Endodermal cell (in vitro differentiated cells): ENCODE data around the gene NPY. TPM values are rescaled to one million over a fixed set of nuclear protein-coding genes. Genes with fewer than 3 reads are reported as not detected.

Experiments
- DNase-seq: peaks from one replicate; pipeline ENCODE4 v3.0.0-alpha.2; 2017
- H3K27ac ChIP-seq: 2 replicates; pipeline ENCODE4 v1.5.1; 2013; ENCODE audit warnings: mild to moderate bottlenecking, low read depth, low read length, moderate library complexity
- H3K27me3 ChIP-seq: 2 replicates; pipeline ENCODE4 v1.6.1; 2013; ENCODE audit warnings: mild to moderate bottlenecking, low read length, moderate library complexity; ENCODE audit not compliant: insufficient read depth, control insufficient read depth, poor library complexity, severe bottlenecking
- H3K36me3 ChIP-seq: 2 replicates; pipeline ENCODE4 v1.7.0; 2013; ENCODE audit warnings: mild to moderate bottlenecking, low read length, moderate library complexity; ENCODE audit not compliant: control insufficient read depth, insufficient read depth
- H3K4me1 ChIP-seq: one replicate; pipeline ENCODE4 v1.7.0; 2013; ENCODE audit warnings: low read length; ENCODE audit not compliant: control insufficient read depth, insufficient read depth
- H3K4me3 ChIP-seq: 2 replicates; pipeline ENCODE4 v1.5.1; 2013; ENCODE audit warnings: mild to moderate bottlenecking, low read length, moderate library complexity
- H3K9ac ChIP-seq: 2 replicates; pipeline ENCODE4 v1.6.1; 2013; ENCODE audit warnings: mild to moderate bottlenecking, low read length, moderate library complexity; ENCODE audit not compliant: poor library complexity, severe bottlenecking; ENCODE audit errors: extremely low read depth
- H3K9me3 ChIP-seq: 2 replicates; pipeline ENCODE4 v1.6.1; 2013; ENCODE audit warnings: mild to moderate bottlenecking, low read length, moderate library complexity; ENCODE audit not compliant: control insufficient read depth
- H3K27ac Mint-ChIP-seq: 2 replicates; pipeline ENCODE4 v1.8.0; 2020; ENCODE audit warnings: mixed read lengths
- H3K27me3 Mint-ChIP-seq: 2 replicates; pipeline ENCODE4 v1.8.0; 2021; ENCODE audit warnings: mild to moderate bottlenecking, mixed read lengths; ENCODE audit not compliant: insufficient read depth
- H3K36me3 Mint-ChIP-seq: 2 replicates; pipeline ENCODE4 v1.8.0; 2020; ENCODE audit warnings: low read depth, mixed read lengths
- H3K4me1 Mint-ChIP-seq: 2 replicates; pipeline ENCODE4 v1.8.0; 2020; ENCODE audit warnings: mixed read lengths
- H3K4me3 Mint-ChIP-seq: 2 replicates; pipeline ENCODE4 v1.8.0; 2020; ENCODE audit warnings: mild to moderate bottlenecking, moderate library complexity, mixed read lengths
- H3K9me3 Mint-ChIP-seq: 2 replicates; pipeline ENCODE4 v1.8.0; 2020; ENCODE audit warnings: mild to moderate bottlenecking, mixed read lengths
- WGBS, 2 experiments: methylation state at CpG; one replicate each; pipeline versions ENCODE4 v1.1.5 to v1.1.7; 2013; ENCODE audit warnings: missing lambda C conversion rate in 2 of 2, mixed read lengths in 1 of 2; ENCODE audit not compliant: insufficient coverage in 1 of 2, insufficient read length in 1 of 2; 5-methylcytosine and 5-hydroxymethylcytosine counted together
- total RNA-seq, 2 donors: library from RNA; stranded (reverse); fragmentation: NEBNext Ultra II Directional in 1 of 2; extraction: Animal tissue kit (Norgen Biotek cat#: 25700) in 1 of 2; gene quantifications; 2 replicates in 1 of 2; 3 replicates in 1 of 2; pipeline ENCODE4 v1.2.1, GENCODE V29; 2021
- TF ChIP-seq, protein P1 (sequence below): fragments of 200-600 bp; sonication (generic); conservative IDR thresholded peaks from 2 replicates; pipeline ENCODE4 v1.5.0; 2021; ENCODE audit warnings: antibody characterized with exemption, mild to moderate bottlenecking

Gene NPY
- total RNA-seq, 2 donors from 2014 or later = not detected

- Mint-ChIP-seq H3K9me3 (peaks cover 7% of the 10 kb centered on the region), H3K4me3 (no peak overlapping the region), H3K27me3 (peaks cover 43% of the 10 kb centered on the region), H3K36me3 (peaks cover 3% of the 10 kb centered on the region), H3K4me1 (peaks cover 22% of the 10 kb centered on the region), H3K27ac (no peak overlapping the region)
- Histone ChIP-seq H3K36me3 (no peaks in the 10 kb centered on the region), H3K4me3 (no peak overlapping the region), H3K27me3 (no peaks in the 10 kb centered on the region), H3K9ac (no peak overlapping the region), H3K4me1 (peaks cover 4% of the 10 kb centered on the region), H3K9me3 (peaks cover 10% of the 10 kb centered on the region), H3K27ac (no peak overlapping the region)
- TF ChIP-seq, protein P1, sequence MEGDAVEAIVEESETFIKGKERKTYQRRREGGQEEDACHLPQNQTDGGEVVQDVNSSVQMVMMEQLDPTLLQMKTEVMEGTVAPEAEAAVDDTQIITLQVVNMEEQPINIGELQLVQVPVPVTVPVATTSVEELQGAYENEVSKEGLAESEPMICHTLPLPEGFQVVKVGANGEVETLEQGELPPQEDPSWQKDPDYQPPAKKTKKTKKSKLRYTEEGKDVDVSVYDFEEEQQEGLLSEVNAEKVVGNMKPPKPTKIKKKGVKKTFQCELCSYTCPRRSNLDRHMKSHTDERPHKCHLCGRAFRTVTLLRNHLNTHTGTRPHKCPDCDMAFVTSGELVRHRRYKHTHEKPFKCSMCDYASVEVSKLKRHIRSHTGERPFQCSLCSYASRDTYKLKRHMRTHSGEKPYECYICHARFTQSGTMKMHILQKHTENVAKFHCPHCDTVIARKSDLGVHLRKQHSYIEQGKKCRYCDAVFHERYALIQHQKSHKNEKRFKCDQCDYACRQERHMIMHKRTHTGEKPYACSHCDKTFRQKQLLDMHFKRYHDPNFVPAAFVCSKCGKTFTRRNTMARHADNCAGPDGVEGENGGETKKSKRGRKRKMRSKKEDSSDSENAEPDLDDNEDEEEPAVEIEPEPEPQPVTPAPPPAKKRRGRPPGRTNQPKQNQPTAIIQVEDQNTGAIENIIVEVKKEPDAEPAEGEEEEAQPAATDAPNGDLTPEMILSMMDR = no peak
- WGBS, 2 experiments = 98 to 100% methylated on average over 1 to 3 of the region's 3 CpGs
- no peak for DNase-seq
Observed at GRCh38 chr7:24334627-24335026, 50.6 kb downstream of the NPY start.

DNA sequence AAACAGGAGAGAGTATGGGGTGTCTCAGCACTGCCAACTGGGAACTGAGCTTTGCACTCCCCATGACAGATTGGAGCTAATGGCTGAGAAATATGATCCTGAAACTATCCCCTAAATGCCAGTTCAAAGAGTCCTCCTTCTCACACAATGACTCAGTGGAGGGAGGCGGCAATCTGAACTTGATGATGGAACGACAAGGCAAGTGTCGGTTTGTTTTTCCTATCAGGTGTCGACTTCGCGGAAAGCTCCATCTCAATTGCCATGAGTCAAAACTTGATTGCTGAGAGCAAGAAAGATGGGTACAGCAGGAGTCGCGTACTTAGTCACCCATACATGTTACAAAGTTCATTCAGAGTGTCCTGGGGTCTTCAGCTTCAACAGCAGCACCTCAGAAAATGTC lies 52.5 kb downstream of the NPY start:
- 24 to 51% methylated on average over 8 of the region's 8 CpGs for WGBS, 2 experiments
- TF ChIP-seq, protein P1 = no peak
- H3K27ac Mint-ChIP-seq = no peak overlapping the region

GRCh38 chr7:24337180-24337579 lies 53.2 kb downstream of the NPY start:
- Mint-ChIP-seq H3K36me3 (peaks cover 3% of the 10 kb centered on the region), H3K27me3 (peaks cover 43% of the 10 kb centered on the region), H3K9me3 (peaks cover 6% of the 10 kb centered on the region), H3K27ac (no peak overlapping the region), H3K4me3 (peak overlapping the region; percentile 5), H3K4me1 (peaks cover 22% of the 10 kb centered on the region)
- Histone ChIP-seq H3K27ac (peak overlapping the region; percentile 69), H3K4me3 (peak overlapping the region; percentile 5), H3K36me3 (no peaks in the 10 kb centered on the region), H3K9ac (no peak overlapping the region), H3K9me3 (peaks cover 10% of the 10 kb centered on the region), H3K4me1 (peaks cover 4% of the 10 kb centered on the region), H3K27me3 (no peaks in the 10 kb centered on the region)
- TF ChIP-seq, protein P1 = no peak
- WGBS, 2 experiments = 11 to 20% methylated on average over 4 to 6 of the region's 6 CpGs
- DNase-seq = peak; percentile 77

More for the DNA sequence above, 52.5 kb downstream of the NPY start:
- peak; percentile 69 for DNase-seq
- Mint-ChIP-seq H3K4me3 (no peak overlapping the region), H3K27me3 (peaks cover 43% of the 10 kb centered on the region), H3K9me3 (peaks cover 7% of the 10 kb centered on the region), H3K36me3 (peaks cover 3% of the 10 kb centered on the region), H3K4me1 (peaks cover 22% of the 10 kb centered on the region)
- Histone ChIP-seq H3K9me3 (peaks cover 10% of the 10 kb centered on the region), H3K27ac (no peak overlapping the region), H3K9ac (no peak overlapping the region), H3K4me1 (peaks cover 4% of the 10 kb centered on the region), H3K4me3 (peak overlapping the region; percentile 5), H3K27me3 (no peaks in the 10 kb centered on the region), H3K36me3 (no peaks in the 10 kb centered on the region)
